GM12878 (cell line): Measurements from ENCODE around the gene MZB1. TPM values are rescaled to one million over a fixed set of nuclear protein-coding genes. Genes with fewer than 3 reads are reported as not detected.

Source experiments
- ATAC-seq: fragments of 200-7000 bp; cut with Tn5 transposase; 3 replicates; pipeline ENCODE4 v1.9.1; 2020; ENCODE audit warnings: mild to moderate bottlenecking, moderate library complexity
- BruUV-seq: library from RNA; stranded (reverse); fragments of 400-500 nt; replicated peaks from 2 replicates; lab custom pipeline; 2021; lab: Mats Ljungman, UMichigan
- CTCF ChIA-PET: fragments of 300-600 bp; sonication (Branson Sonifier 250); formaldehyde crosslinking; extraction: SDS; loops from one replicate; lab custom pipeline; 2021; ENCODE audit warnings: inconsistent platforms; lab: Yijun Ruan, JAX
- POLR2A ChIA-PET: fragments of 350-600 bp; formaldehyde crosslinking; extraction: SDS; loops from one replicate; lab custom pipeline; 2021; ENCODE audit warnings: inconsistent platforms; lab: Charles Lee
- RAD21 ChIA-PET: fragments of 300-600 bp; sonication (Branson Sonifier 250); formaldehyde crosslinking; loops from one replicate; lab custom pipeline; 2023; ENCODE audit warnings: antibody characterized with exemption; ENCODE audit not compliant: unreplicated experiment; lab: Charles Lee
- SMC1A ChIA-PET: fragments of 300-600 bp; sonication (Branson Sonifier 250); formaldehyde crosslinking; loops from one replicate; lab custom pipeline; 2023; ENCODE audit not compliant: unreplicated experiment, uncharacterized antibody; lab: Charles Lee
- DNase-seq: peaks from one replicate; pipeline ENCODE4 v3.0.0-alpha.2; 2011; ENCODE audit warnings: low read depth, low spot score
- FAIRE-seq: peaks from 3 replicates; lab custom pipeline; 2011; peaks lifted over from hg19 to GRCh38; lab: Jason Lieb, UNC
- H2AFZ ChIP-seq: 2 replicates; pipeline ENCODE4 v1.6.0; 2011; ENCODE audit warnings: low read depth, low read length, control low read depth; ENCODE audit not compliant: control insufficient read depth
- H3K27ac ChIP-seq: 2 replicates; pipeline ENCODE4 v1.5.1; 2011; ENCODE audit warnings: control low read depth; ENCODE audit not compliant: control insufficient read depth, insufficient read depth
- H3K27me3 ChIP-seq, 2 experiments: replicated peaks in 1 of 2; 2 replicates each; pipeline versions ENCODE4 v1.6.0 to v1.6.1; 2011; ENCODE audit warnings: low read length in 1 of 2; ENCODE audit not compliant: control insufficient read depth in 2 of 2, insufficient read depth in 2 of 2
- H3K36me3 ChIP-seq, 2 experiments: 2 replicates each; pipeline ENCODE4 v1.5.1; 2011; ENCODE audit warnings: low read length in 1 of 2; ENCODE audit not compliant: control insufficient read depth in 2 of 2, insufficient read depth in 2 of 2
- H3K4me1 ChIP-seq: 2 replicates; pipeline ENCODE4 v1.6.1; 2011; ENCODE audit warnings: mild to moderate bottlenecking, low read length, moderate library complexity, mixed read lengths; ENCODE audit not compliant: control insufficient read depth, insufficient read depth
- H3K4me2 ChIP-seq: 2 replicates; pipeline ENCODE4 v1.6.0; 2011; ENCODE audit warnings: control low read depth; ENCODE audit not compliant: control insufficient read depth, insufficient read depth
- H3K4me3 ChIP-seq: fragments of 200-600 bp; sonication (generic); 2 replicates; pipeline ENCODE4 v1.5.1; 2016
- H3K79me2 ChIP-seq: 2 replicates; pipeline ENCODE4 v1.6.0; 2011; ENCODE audit warnings: low read length; ENCODE audit not compliant: control insufficient read depth, insufficient read depth
- H3K9ac ChIP-seq: 2 replicates; pipeline ENCODE4 v1.8.0; 2011; ENCODE audit warnings: low read length, control low read depth, mixed read lengths; ENCODE audit not compliant: control insufficient read depth, insufficient read depth
- H3K9me3 ChIP-seq: replicated peaks from 3 replicates; pipeline ENCODE4 v1.5.1; 2011; ENCODE audit warnings: mild to moderate bottlenecking, low read length; ENCODE audit not compliant: control insufficient read depth, insufficient read depth
- H4K20me1 ChIP-seq: 2 replicates; pipeline ENCODE4 v1.6.0; 2011; ENCODE audit not compliant: control insufficient read depth, insufficient read depth
- ATF3 ChIP-seq: IDR thresholded peaks from 2 replicates; pipeline ENCODE4 v1.6.1; 2011; ENCODE audit warnings: low read depth, mild to moderate bottlenecking, low read length, moderate library complexity, borderline replicate concordance; ENCODE audit errors: extremely low read depth
- CREM ChIP-seq: IDR thresholded peaks from 2 replicates; pipeline ENCODE4 v1.6.1; 2014; ENCODE audit warnings: antibody characterized with exemption, low read depth
- ESRRA ChIP-seq: IDR thresholded peaks from 2 replicates; pipeline ENCODE4 v1.6.1; 2012; ENCODE audit warnings: mild to moderate bottlenecking, low read length, improper control_type of control experiment
- FOXM1 ChIP-seq: IDR thresholded peaks from 2 replicates; pipeline ENCODE4 v1.6.1; 2012; ENCODE audit warnings: low read depth, mild to moderate bottlenecking, inconsistent platforms, low read length, moderate library complexity
- IKZF2 ChIP-seq, 2 experiments: fragments of 450-650 bp; IDR thresholded peaks; 2 replicates each; pipeline ENCODE4 v1.6.1; 2017; ENCODE audit warnings: mild to moderate bottlenecking in 2 of 2, moderate library complexity in 2 of 2
- KDM1A ChIP-seq: fragments of 200-600 bp; sonication (generic); IDR thresholded peaks from 2 replicates; pipeline ENCODE4 v1.6.1; 2016; ENCODE audit warnings: borderline replicate concordance
- MYC ChIP-seq: IDR thresholded peaks from 2 replicates; pipeline ENCODE4 v1.6.1; 2011; ENCODE audit warnings: mild to moderate bottlenecking, low read length, moderate library complexity, inconsistent platforms; ENCODE audit not compliant: insufficient read depth, insufficient replicate concordance, insufficient read length, severe bottlenecking
- RCOR1 ChIP-seq: conservative IDR thresholded peaks from 2 replicates; pipeline ENCODE4 v1.6.1; 2012; ENCODE audit warnings: low read depth, low read length, improper control_type of control experiment
- WGBS: methylation state at CpG from one replicate; pipeline ENCODE4 v1.1.6; 2016; ENCODE audit warnings: low lambda C conversion rate; ENCODE audit not compliant: insufficient replicate concordance, insufficient coverage; ENCODE audit errors: missing lambda C conversion rate; 5-methylcytosine and 5-hydroxymethylcytosine counted together
- in situ Hi-C: fragments of 300-500 bp; cut with MboI; formaldehyde crosslinking; loops from 9 replicates; pipeline ENCODE4 v1.14.3; 2018; ENCODE audit warnings: mixed read lengths
- intact Hi-C: fragments of 100-400 bp; cut with micrococcal nuclease; formaldehyde crosslinking; loops from one replicate; pipeline ENCODE4 v1.14.2; 2022; ENCODE audit not compliant: unreplicated experiment
- polyA plus RNA-seq, 11 experiments: library from polyadenylated mRNA; depleted of rRNA in 4 of 11; unstranded in 6 of 11; stranded (reverse) in 5 of 11; fragments of >200 nt; fragmentation: Nextera tagmentation in 4 of 11; fragmentation: Illumina TruSeq in 1 of 11; extraction: Ambion mirVana in 4 of 11; extraction: Trizol in 1 of 11; gene quantifications; 1 replicate in 1 of 11; 2 replicates in 10 of 11; pipeline versions ENCODE4 v1.2.1 to v1.2.3, GENCODE V29; 2011 to 2016; ENCODE audit warnings: inconsistent platforms in 2 of 11, missing spikeins in 2 of 11, low read depth in 1 of 11
- total RNA-seq, 4 experiments: library from RNA; depleted of rRNA in 3 of 4; stranded (reverse); fragments of >200 nt in 3 of 4; fragmentation: Illumina TruSeq in 1 of 4; extraction: Trizol in 1 of 4; gene quantifications; 2 replicates each; pipeline versions ENCODE4 v1.2.1 to v1.2.3, GENCODE V29; 2013 to 2021

The MZB1 gene
- total and polyA plus RNA-seq, 10 of the 15 experiments (the other 5 are each of a cell fraction or from before 2014, with no cell fraction given): 19.3 to 406 (median 188) TPM

- TF ChIP-seq RCOR1: no peak
These were observed 25.2 kb downstream of the MZB1 start (continued) for GRCh38 chr5:139364466-139364865.

- no TSS peak for BruUV-seq
- intact Hi-C loops: no loop called here
- Histone ChIP-seq H4K20me1 (no peaks in the 10 kb centered on the region), H3K36me3 (peaks cover 7 to 22% of the 10 kb centered on the region in 2 experiments; a peak in 3 of 4 replicates), H3K4me2 (no peak overlapping the region), H3K9me3 (no peaks in the 10 kb centered on the region; the same call in 2 of the 3 replicates), H3K79me2 (peaks cover 3% of the 10 kb centered on the region), H3K27ac (no peak overlapping the region), H3K9ac (no peak overlapping the region), H2AFZ (no peak overlapping the region), H3K4me3 (no peak overlapping the region), H3K4me1 (no peaks in the 10 kb centered on the region), H3K27me3 (no peaks in the 10 kb centered on the region)
- CTCF ChIA-PET: no interaction called here
- DNase-seq (no peak), FAIRE-seq (no peak), ATAC-seq (no peak; the same call in 2 of the 3 replicates)
- TF ChIP-seq MYC: no peak
- no peak for TF ChIP-seq FOXM1
- no peak for TF ChIP-seq KDM1A
- no peak for TF ChIP-seq IKZF2 (IDR thresholded peaks at IDR 0.05)
- TF ChIP-seq ATF3: no peak
- TF ChIP-seq ESRRA: no peak
- TF ChIP-seq CREM: no peak
- in situ Hi-C loops: no loop called here
- RAD21 ChIA-PET: no interaction called here
- POLR2A ChIA-PET: no interaction called here
- SMC1A ChIA-PET: no interaction called here
- 75% methylated on average over 2 of the region's 2 CpGs for WGBS
These were observed 25.8 kb downstream of the MZB1 start for GRCh38 chr5:139363937-139364336.
